GOT3 (cell line): ENCODE results near the gene POLR2E.

ENCODE experiments used
- DNase-seq: peaks from one replicate; lab custom pipeline; 2025; ENCODE audit warnings: mixed read lengths; lab: John Stamatoyannopoulos, UW

The POLR2E gene

GRCh38 chr19:1047696-1048147 lies 47.5 kb downstream of the POLR2E start:
- DNase-seq = no peak

- no peak for DNase-seq
Observed at GRCh38 chr19:1046836-1047695, 48.1 kb downstream of the POLR2E start.

- DNase-seq = no peak
Observed at GRCh38 chr19:1046117-1046626, 49.0 kb downstream of the POLR2E start.

- DNase-seq = no peak
Observed at GRCh38 chr19:1045247-1045603, 50.0 kb downstream of the POLR2E start.

- no peak for DNase-seq
Observed at GRCh38 chr19:1042689-1043511, 52.3 kb downstream of the POLR2E start.

- peak; percentile 54 for DNase-seq
Observed at GRCh38 chr19:1041835-1042685, 53.1 kb downstream of the POLR2E start.

GRCh38 chr19:1041272-1041834 lies 53.8 kb downstream of the POLR2E start:
- DNase-seq = no peak

GRCh38 chr19:1040476-1041271 lies 54.5 kb downstream of the POLR2E start:
- peak; percentile 56 for DNase-seq

GRCh38 chr19:1039646-1040475 lies 55.3 kb downstream of the POLR2E start, which contains the start of gene ABCA7:
Gene ABCA7 (plus strand): TSS chr19:1040107. CDS start chr19:1041362, 1,255 bp downstream.
- DNase-seq = peak; percentile 86

- DNase-seq = no peak
Observed at GRCh38 chr19:1038978-1039645, 56.1 kb downstream of the POLR2E start.

- no peak for DNase-seq
Observed at GRCh38 chr19:1037621-1038064, 57.5 kb downstream of the POLR2E start.
